ENCODE data around the gene RUNX3.

Gene RUNX3

GRCh38 chr1:24963099-24963872, 33.2 kb upstream of the RUNX3 start:
- no peak for DNase-seq (ENCODE audit: low read depth)

GRCh38 chr1:24961961-24962861, 32.1 kb upstream of the RUNX3 start:
- DNase-seq (ENCODE audit: low read depth): no peak

- DNase-seq (ENCODE audit: low read depth): no peak
Observed at GRCh38 chr1:24961334-24961733, 31.3 kb upstream of the RUNX3 start.

- no peak for DNase-seq (ENCODE audit: low read depth)
Observed at GRCh38 chr1:24960071-24960801, 30.2 kb upstream of the RUNX3 start.

GRCh38 chr1:24959623-24959975, 29.5 kb upstream of the RUNX3 start:
- no peak for DNase-seq (ENCODE audit: low read depth)

- no peak for DNase-seq (ENCODE audit: low read depth)
Observed at GRCh38 chr1:24958766-24959622, 28.9 kb upstream of the RUNX3 start.

- DNase-seq (ENCODE audit: low read depth): no peak
Observed at GRCh38 chr1:24957808-24958752, 28.0 kb upstream of the RUNX3 start.

GRCh38 chr1:24957016-24957807, 27.1 kb upstream of the RUNX3 start:
- DNase-seq (ENCODE audit: low read depth): no peak

- no peak for DNase-seq (ENCODE audit: low read depth)
Observed at GRCh38 chr1:24955779-24956365, 25.8 kb upstream of the RUNX3 start.

GRCh38 chr1:24955161-24955560, 25.1 kb upstream of the RUNX3 start:
- peak; percentile 49 for DNase-seq (ENCODE audit: low read depth)

- no peak for DNase-seq (ENCODE audit: low read depth)
Observed at GRCh38 chr1:24954631-24955030, 24.6 kb upstream of the RUNX3 start.

GRCh38 chr1:24954022-24954421, 23.9 kb upstream of the RUNX3 start:
- DNase-seq (ENCODE audit: low read depth): no peak

- no peak for DNase-seq (ENCODE audit: low read depth)
Observed at GRCh38 chr1:24952413-24952841, 22.4 kb upstream of the RUNX3 start.

- no peak for DNase-seq (ENCODE audit: low read depth)
Observed at GRCh38 chr1:24951810-24952412, 21.8 kb upstream of the RUNX3 start.

- DNase-seq (ENCODE audit: low read depth): no peak
Observed at GRCh38 chr1:24951337-24951736, 21.3 kb upstream of the RUNX3 start.

- DNase-seq (ENCODE audit: low read depth): no peak
Observed at GRCh38 chr1:24949331-24949881, 19.3 kb upstream of the RUNX3 start.

GRCh38 chr1:24948079-24948827, 18.2 kb upstream of the RUNX3 start:
- DNase-seq (ENCODE audit: low read depth): no peak
